MM.1S (cell line): ENCODE results near the gene ADCY4.

Source experiments
- EZH2 ChIP-seq: fragments of 300-600 bp; sonication (generic); optimal IDR thresholded peaks from 2 replicates; pipeline ENCODE3; 2017; ENCODE audit warnings: low read depth, mild to moderate bottlenecking, antibody characterized with exemption, low read length, mixed read lengths
- TF ChIP-seq, protein P1 (sequence below): fragments of 300-600 bp; sonication (generic); IDR thresholded peaks from 2 replicates; pipeline ENCODE4 v1.5.1; 2016; ENCODE audit warnings: antibody characterized with exemption, low read length, mixed read lengths

DNA sequence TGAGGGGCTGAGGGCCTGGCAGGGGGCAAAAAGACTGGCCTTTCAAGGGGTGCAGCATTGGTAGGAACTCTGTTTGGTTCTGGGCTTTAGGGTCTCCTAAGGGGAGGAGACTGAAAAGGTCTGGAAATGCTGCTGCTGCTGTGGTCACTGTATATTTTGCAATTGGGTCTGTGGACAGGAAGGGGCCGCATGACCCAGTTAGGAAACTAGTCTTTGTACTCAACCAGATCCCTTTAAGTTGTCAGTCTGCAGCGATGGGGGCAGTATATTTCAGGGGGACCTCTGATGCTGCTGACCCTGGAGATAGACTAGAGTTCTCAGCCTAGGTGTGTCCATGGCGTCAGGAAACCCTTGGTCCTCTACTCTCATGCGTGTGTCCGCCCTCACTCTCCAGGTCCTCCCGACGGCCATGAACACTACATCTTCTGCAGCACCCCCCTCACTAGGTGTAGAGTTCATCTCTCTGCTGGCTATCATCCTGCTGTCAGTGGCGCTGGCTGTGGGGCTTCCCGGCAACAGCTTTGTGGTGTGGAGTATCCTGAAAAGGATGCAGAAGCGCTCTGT lies 19.5 kb downstream of the ADCY4 start:
- no peak for TF ChIP-seq EZH2
- TF ChIP-seq, protein P1, sequence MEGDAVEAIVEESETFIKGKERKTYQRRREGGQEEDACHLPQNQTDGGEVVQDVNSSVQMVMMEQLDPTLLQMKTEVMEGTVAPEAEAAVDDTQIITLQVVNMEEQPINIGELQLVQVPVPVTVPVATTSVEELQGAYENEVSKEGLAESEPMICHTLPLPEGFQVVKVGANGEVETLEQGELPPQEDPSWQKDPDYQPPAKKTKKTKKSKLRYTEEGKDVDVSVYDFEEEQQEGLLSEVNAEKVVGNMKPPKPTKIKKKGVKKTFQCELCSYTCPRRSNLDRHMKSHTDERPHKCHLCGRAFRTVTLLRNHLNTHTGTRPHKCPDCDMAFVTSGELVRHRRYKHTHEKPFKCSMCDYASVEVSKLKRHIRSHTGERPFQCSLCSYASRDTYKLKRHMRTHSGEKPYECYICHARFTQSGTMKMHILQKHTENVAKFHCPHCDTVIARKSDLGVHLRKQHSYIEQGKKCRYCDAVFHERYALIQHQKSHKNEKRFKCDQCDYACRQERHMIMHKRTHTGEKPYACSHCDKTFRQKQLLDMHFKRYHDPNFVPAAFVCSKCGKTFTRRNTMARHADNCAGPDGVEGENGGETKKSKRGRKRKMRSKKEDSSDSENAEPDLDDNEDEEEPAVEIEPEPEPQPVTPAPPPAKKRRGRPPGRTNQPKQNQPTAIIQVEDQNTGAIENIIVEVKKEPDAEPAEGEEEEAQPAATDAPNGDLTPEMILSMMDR = no peak
